AG10803 (cell line): Measurements from ENCODE around the gene TECPR2.
A peak's percentile ranks its signal among the peaks of the same experiment; 100 is the strongest.

Source experiments
- DNase-seq: peaks from one replicate; pipeline ENCODE4 v3.0.0; 2010; ENCODE audit warnings: low read depth
- H3K4me3 ChIP-seq: 2 replicates; pipeline ENCODE4 v1.5.1; 2011; ENCODE audit warnings: mild to moderate bottlenecking, low read length, control low read depth
- CTCF ChIP-seq: conservative IDR thresholded peaks from 2 replicates; pipeline ENCODE4 v1.5.1; 2011; ENCODE audit warnings: mild to moderate bottlenecking, low read length, control low read depth, inconsistent platforms

The TECPR2 gene

DNA sequence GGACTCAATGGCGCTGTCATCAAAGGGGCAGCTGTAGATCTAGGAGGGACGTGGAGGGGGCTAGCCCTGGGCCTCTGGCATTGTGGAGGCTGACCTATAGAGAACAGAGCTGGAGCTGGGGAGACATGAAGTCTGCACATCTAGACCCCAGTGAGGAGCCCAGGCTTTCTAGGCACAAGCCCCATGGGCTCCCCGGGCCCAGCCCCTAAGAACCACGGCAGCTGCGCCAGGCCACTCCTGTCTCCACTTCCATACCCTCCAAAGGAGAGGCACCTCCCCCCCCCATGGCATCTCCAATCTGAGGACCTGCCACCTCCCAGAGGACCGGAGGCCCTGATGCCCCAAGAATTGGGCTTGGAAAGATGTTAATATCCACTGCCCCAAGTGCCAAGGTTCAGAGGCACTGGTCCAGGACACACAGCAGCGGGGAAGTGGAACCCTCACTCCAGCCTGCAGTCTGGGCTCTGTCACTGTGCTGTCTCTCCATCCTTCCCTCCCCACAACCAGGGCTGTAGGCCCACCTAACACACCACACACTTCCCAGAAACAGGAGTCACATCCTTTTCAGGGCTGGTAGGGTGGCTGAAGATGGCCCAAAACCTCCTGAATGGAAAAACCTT is 142.4 kb downstream of the TECPR2 start:
- TF ChIP-seq CTCF, result no peak
- no peak overlapping the region for H3K4me3 ChIP-seq
- no peak for DNase-seq

- DNase-seq, result no peak
- no peak overlapping the region for H3K4me3 ChIP-seq
- no peak for TF ChIP-seq CTCF
Observed at GRCh38 chr14:102505775-102506625, 143.3 kb downstream of the TECPR2 start.

DNA sequence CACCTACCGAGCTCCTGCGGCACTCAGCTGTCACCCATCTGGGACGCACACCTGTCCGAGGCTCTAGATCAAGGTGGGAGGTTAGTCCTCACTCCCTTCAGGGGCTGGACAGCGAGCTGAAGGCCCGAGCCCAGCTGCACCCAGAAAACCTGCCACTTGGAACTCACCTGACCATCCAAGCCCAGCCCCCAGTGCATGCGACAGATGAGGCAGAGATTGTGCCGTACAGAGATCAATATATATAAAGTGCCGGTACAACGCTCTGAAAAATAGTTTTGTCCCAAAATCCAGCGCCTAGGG is 143.8 kb downstream of the TECPR2 start:
- DNase-seq, result no peak
- no peak for TF ChIP-seq CTCF
- H3K4me3 ChIP-seq, result no peak overlapping the region

GRCh38 chr14:102507081-102507856 is 144.5 kb downstream of the TECPR2 start:
- TF ChIP-seq CTCF, result no peak
- H3K4me3 ChIP-seq, result no peak overlapping the region
- DNase-seq, result no peak

DNA sequence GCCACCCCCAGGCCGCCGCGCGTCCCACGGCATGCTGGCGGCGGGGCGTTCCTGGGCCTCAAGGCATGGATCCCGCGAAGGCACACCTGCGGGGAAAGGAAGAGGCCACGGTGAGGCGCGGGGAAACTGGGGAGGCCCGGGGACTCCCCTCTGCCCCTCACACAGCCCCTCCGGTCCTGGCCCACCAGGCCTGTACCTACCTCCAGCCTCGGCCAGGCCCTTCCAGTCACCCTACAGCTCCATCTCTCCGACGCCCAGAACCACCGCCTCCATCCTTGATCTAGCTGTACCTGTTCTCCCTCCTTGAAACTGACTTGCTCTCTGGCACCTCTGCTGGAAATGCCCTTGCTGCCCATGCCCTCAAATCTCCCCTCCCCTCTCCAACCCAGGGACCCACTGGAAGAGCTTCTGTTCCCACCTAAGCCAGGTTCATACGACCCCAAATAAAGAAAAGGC is 145.1 kb downstream of the TECPR2 start:
- H3K4me3 ChIP-seq, result no peak overlapping the region
- TF ChIP-seq CTCF, result 0 out of 2 replicates have a peak, but pooled peaks have one; percentile 2
- DNase-seq, result no peak

GRCh38 chr14:102508410-102508773 is 145.7 kb downstream of the TECPR2 start:
- DNase-seq, result no peak
- peak overlapping the region; percentile 62 for H3K4me3 ChIP-seq
- no peak for TF ChIP-seq CTCF
